Stimulated activated naive B cell treated with anti-CD40 and anti-IgM and Interleukin-4, amounts not matched to agents 10 μg/mL and 1 μg/mL and 100 μg/mL, for 72 hours (primary cell): ENCODE measurements around the gene AZU1.

ENCODE experiments used
- ATAC-seq, 2 donors: fragments of 150-1000 bp; cut with Tn5 transposase; replicated peaks; 2 replicates each; pipeline ENCODE4 v1.10.0; 2021; ENCODE audit warnings: moderate library complexity in 1 of 2
- DNase-seq: peaks from one replicate; pipeline ENCODE4 v3.0.0; 2021
- H3K27ac Mint-ChIP-seq: one replicate; pipeline ENCODE4 v1.8.0; 2022; ENCODE audit warnings: mild to moderate bottlenecking, mixed read lengths
- H3K27me3 Mint-ChIP-seq, 2 donors: one replicate each; pipeline ENCODE4 v1.8.0; 2022; ENCODE audit warnings: mixed read lengths in 2 of 2
- H3K36me3 Mint-ChIP-seq, 2 donors: one replicate each; pipeline ENCODE4 v1.8.0; 2022; ENCODE audit warnings: mixed read lengths in 2 of 2, mild to moderate bottlenecking in 1 of 2
- H3K4me1 Mint-ChIP-seq, 2 donors: one replicate each; pipeline ENCODE4 v1.8.0; 2022; ENCODE audit warnings: mixed read lengths in 2 of 2, mild to moderate bottlenecking in 1 of 2
- H3K4me3 Mint-ChIP-seq, 2 donors: one replicate each; pipeline ENCODE4 v1.8.0; 2022; ENCODE audit warnings: mild to moderate bottlenecking in 2 of 2, mixed read lengths in 2 of 2, moderate library complexity in 1 of 2
- H3K9me3 Mint-ChIP-seq, 2 donors: one replicate each; pipeline ENCODE4 v1.8.0; 2022; ENCODE audit warnings: mixed read lengths in 2 of 2, mild to moderate bottlenecking in 1 of 2

Gene AZU1

GRCh38 chr19:858868-859843, 31.5 kb downstream of the AZU1 start, which contains the start of gene CFD:
CFD (plus strand) TSS chr19:859664; CDS start chr19:859690, 26 bp downstream.
- H3K4me3 Mint-ChIP-seq: peak within 1 kb of the TSS; percentile 67 to 72
- H3K36me3 Mint-ChIP-seq: no peaks in the 10 kb centered on the region
- H3K27ac Mint-ChIP-seq: no peak within 1 kb of the TSS
- ATAC-seq: no peak
- peaks cover 10 to 26% of the 10 kb centered on the region in 2 donors for H3K4me1 Mint-ChIP-seq
- DNase-seq: no peak
- H3K9me3 Mint-ChIP-seq: peaks cover 0 to 1% of the 10 kb centered on the region in 2 donors
- H3K27me3 Mint-ChIP-seq: peaks cover 11 to 34% of the 10 kb centered on the region in 2 donors

GRCh38 chr19:861141-861755, 33.6 kb downstream of the AZU1 start:
- DNase-seq (no peak), ATAC-seq (no peak)
- peaks cover 10 to 27% of the 10 kb centered on the region in 2 donors for H3K4me1 Mint-ChIP-seq
- peaks cover 0 to 4% of the 10 kb centered on the region in 2 donors for H3K36me3 Mint-ChIP-seq
- peaks cover 0 to 1% of the 10 kb centered on the region in 2 donors for H3K9me3 Mint-ChIP-seq
- H3K27ac Mint-ChIP-seq: peak overlapping the region; percentile 37
- peaks cover 11 to 34% of the 10 kb centered on the region in 2 donors for H3K27me3 Mint-ChIP-seq
- peak overlapping the region; percentile 33 to 57 for H3K4me3 Mint-ChIP-seq

- Mint-ChIP-seq H3K27ac (peak overlapping the region; percentile 77), H3K36me3 (peaks cover 0 to 4% of the 10 kb centered on the region in 2 donors), H3K9me3 (peaks cover 0 to 1% of the 10 kb centered on the region in 2 donors), H3K4me1 (peaks cover 10 to 27% of the 10 kb centered on the region in 2 donors), H3K4me3 (peak overlapping the region; percentile 67 to 70), H3K27me3 (peaks cover 11 to 34% of the 10 kb centered on the region in 2 donors)
- peak; percentile 26 to 33 for ATAC-seq
- no peak for DNase-seq
Observed at GRCh38 chr19:861756-862580, 34.3 kb downstream of the AZU1 start.

- Mint-ChIP-seq H3K4me1 (peaks cover 10 to 32% of the 10 kb centered on the region in 2 donors), H3K9me3 (no peaks in the 10 kb centered on the region), H3K4me3 (peak overlapping the region; percentile 70 to 74), H3K27ac (peak overlapping the region; percentile 86), H3K27me3 (peaks cover 11 to 30% of the 10 kb centered on the region in 2 donors), H3K36me3 (peaks cover 6 to 10% of the 10 kb centered on the region in 2 donors)
- ATAC-seq (peak; percentile 52 to 59), DNase-seq (peak; percentile 54)
Observed at GRCh38 chr19:862581-863314, 35.1 kb downstream of the AZU1 start.

GRCh38 chr19:863315-863620, 35.6 kb downstream of the AZU1 start:
- ATAC-seq (no peak), DNase-seq (no peak)
- Mint-ChIP-seq H3K27ac (peak overlapping the region; percentile 86), H3K27me3 (peaks cover 10 to 25% of the 10 kb centered on the region in 2 donors), H3K36me3 (peaks cover 9 to 11% of the 10 kb centered on the region in 2 donors), H3K4me3 (peak overlapping the region; percentile 64 to 74), H3K4me1 (peaks cover 10 to 32% of the 10 kb centered on the region in 2 donors), H3K9me3 (no peaks in the 10 kb centered on the region)

- Mint-ChIP-seq H3K36me3 (peaks cover 32 to 39% of the 10 kb centered on the region in 2 donors), H3K27me3 (peaks cover 5 to 8% of the 10 kb centered on the region in 2 donors), H3K9me3 (peaks cover 0 to 1% of the 10 kb centered on the region in 2 donors), H3K4me1 (peaks cover 12 to 25% of the 10 kb centered on the region in 2 donors), H3K4me3 (no peak overlapping the region), H3K27ac (no peak overlapping the region)
- DNase-seq: no peak
- no peak for ATAC-seq
Observed at GRCh38 chr19:866769-867300, 39.2 kb downstream of the AZU1 start.

GRCh38 chr19:867301-867793, 39.7 kb downstream of the AZU1 start:
- H3K4me1 Mint-ChIP-seq: peaks cover 16 to 28% of the 10 kb centered on the region in 2 donors

GRCh38 chr19:867855-868457, 40.3 kb downstream of the AZU1 start:
- no peak for DNase-seq
- H3K36me3 Mint-ChIP-seq: peaks cover 40 to 41% of the 10 kb centered on the region in 2 donors
- no peak for ATAC-seq
- H3K4me3 Mint-ChIP-seq: no peak overlapping the region
- peaks cover 0 to under 1% of the 10 kb centered on the region in 2 donors for H3K27me3 Mint-ChIP-seq
- peak overlapping the region; percentile 60 for H3K27ac Mint-ChIP-seq
- H3K9me3 Mint-ChIP-seq: peaks cover 0 to 1% of the 10 kb centered on the region in 2 donors
- H3K4me1 Mint-ChIP-seq: peaks cover 16 to 28% of the 10 kb centered on the region in 2 donors

More at GRCh38 chr19:867301-867793, 39.7 kb downstream of the AZU1 start:
- Mint-ChIP-seq H3K27me3 (peaks cover 5 to 7% of the 10 kb centered on the region in 2 donors), H3K4me3 (no peak overlapping the region), H3K36me3 (peaks cover 36 to 41% of the 10 kb centered on the region in 2 donors), H3K9me3 (peaks cover 0 to 1% of the 10 kb centered on the region in 2 donors), H3K27ac (peak overlapping the region; percentile 60)
- DNase-seq (no peak), ATAC-seq (no peak)

- no peak for DNase-seq
- peaks cover 14 to 22% of the 10 kb centered on the region in 2 donors for H3K4me1 Mint-ChIP-seq
- H3K27ac Mint-ChIP-seq: no peak overlapping the region
- peaks cover 40 to 41% of the 10 kb centered on the region in 2 donors for H3K36me3 Mint-ChIP-seq
- no peak for ATAC-seq
- H3K4me3 Mint-ChIP-seq: no peak overlapping the region
- H3K27me3 Mint-ChIP-seq: no peaks in the 10 kb centered on the region
- H3K9me3 Mint-ChIP-seq: peaks cover 0 to 1% of the 10 kb centered on the region in 2 donors
Observed at GRCh38 chr19:868458-869244, 41.0 kb downstream of the AZU1 start.

- H3K4me3 Mint-ChIP-seq: no peak overlapping the region
- ATAC-seq (no peak), DNase-seq (no peak)
- no peaks in the 10 kb centered on the region for H3K27me3 Mint-ChIP-seq
- H3K27ac Mint-ChIP-seq: peak overlapping the region; percentile 85
- H3K36me3 Mint-ChIP-seq: peaks cover 45% of the 10 kb centered on the region in 2 donors
- peaks cover 0 to 1% of the 10 kb centered on the region in 2 donors for H3K9me3 Mint-ChIP-seq
- peaks cover 10 to 16% of the 10 kb centered on the region in 2 donors for H3K4me1 Mint-ChIP-seq
Observed at GRCh38 chr19:869245-870177, 41.9 kb downstream of the AZU1 start.

- DNase-seq (no peak), ATAC-seq (no peak)
- H3K9me3 Mint-ChIP-seq: peaks cover 0 to 1% of the 10 kb centered on the region in 2 donors
- H3K36me3 Mint-ChIP-seq: peaks cover 45% of the 10 kb centered on the region in 2 donors
- H3K27ac Mint-ChIP-seq: no peak overlapping the region
- H3K4me1 Mint-ChIP-seq: peaks cover 10 to 16% of the 10 kb centered on the region in 2 donors
- no peaks in the 10 kb centered on the region for H3K27me3 Mint-ChIP-seq
- H3K4me3 Mint-ChIP-seq: no peak overlapping the region
Observed at GRCh38 chr19:870314-870713, 42.7 kb downstream of the AZU1 start.
